ENCODE measurements around the gene SMCO4.
"Not testable (repeated sequence)": the region's sequence is repeated elsewhere in the genome, so short reads cannot be mapped to it uniquely, and the experiment has no call there.

SMCO4 gene

DNA sequence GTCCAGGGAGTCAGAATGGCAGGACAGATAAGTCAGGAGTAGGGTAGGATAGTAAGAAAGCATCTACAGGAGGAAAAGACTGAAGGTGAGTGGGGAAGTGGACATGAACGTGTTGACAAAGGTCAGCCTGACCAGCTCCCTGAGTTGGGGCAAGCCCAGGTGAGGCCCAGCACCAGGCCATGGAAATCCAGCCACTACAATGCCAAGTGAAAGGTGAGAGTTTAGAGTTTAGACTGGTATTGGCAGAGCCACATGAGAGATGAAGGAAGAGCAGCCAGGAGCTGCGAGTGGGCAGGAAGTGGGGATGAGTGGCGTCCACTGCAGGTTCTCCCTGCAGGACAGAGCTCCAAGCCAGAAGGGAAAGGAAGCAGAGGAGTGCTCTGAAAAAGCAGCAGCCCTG, 16.5 kb upstream of the SMCO4 start:
- DNase-seq, result no peak

- DNase-seq, result no peak
These were observed 9.7 kb upstream of the SMCO4 start for GRCh38 chr11:93552874-93553273.

- DNase-seq, result no peak
These were observed 6.8 kb upstream of the SMCO4 start for GRCh38 chr11:93549976-93550375.

DNA sequence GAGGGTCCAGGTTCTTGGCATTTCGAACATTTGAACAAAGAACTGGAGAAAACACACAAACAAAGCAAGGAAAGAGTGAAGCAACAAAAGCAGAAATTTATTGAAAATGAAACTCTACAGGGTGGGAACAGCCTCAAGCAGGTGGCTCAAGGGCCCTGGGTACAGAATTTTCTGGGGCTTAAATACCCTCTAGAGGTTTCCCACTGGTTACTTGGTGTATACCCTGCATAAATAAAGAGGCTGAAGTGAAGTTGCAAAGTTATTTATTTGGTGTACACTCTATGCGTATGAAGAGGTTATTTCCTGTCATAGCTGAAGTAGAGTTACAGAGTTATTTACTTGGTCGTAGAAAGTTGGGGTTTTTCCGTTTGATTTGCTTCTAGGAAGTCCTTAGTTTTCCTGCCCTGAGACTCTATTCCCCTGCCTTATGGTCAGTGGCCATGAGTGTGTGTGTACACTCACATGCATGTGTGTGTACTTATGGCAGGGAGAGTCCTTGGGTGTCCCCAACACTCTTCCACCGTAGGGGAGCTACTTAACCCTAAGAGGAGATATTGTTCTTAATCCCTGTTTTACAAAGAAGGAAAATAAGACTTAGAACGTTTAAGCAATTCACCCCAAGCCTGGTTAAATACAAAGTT, 5.6 kb upstream of the SMCO4 start:
- no peak for DNase-seq

GRCh38 chr11:93547773-93548172, 4.6 kb upstream of the SMCO4 start:
- no peak for DNase-seq

DNA sequence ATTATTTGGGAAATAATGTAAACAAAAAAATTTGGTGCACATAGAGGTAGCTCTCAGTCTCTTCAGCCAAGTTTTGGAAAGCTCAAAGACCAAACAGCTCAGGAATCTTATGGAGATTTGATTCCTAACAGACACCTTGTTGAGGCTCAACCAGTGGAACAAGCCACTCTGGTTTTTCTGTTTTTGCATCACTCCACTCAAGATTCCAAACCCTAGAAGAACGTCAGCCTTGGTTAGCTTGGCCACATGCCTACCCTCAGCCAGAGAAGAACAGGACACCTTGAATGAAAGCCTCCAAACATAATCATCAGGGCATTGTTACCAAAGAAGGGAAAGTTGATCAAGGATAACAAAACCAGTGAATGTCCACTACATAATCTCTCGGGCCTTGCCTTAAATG, 3.8 kb upstream of the SMCO4 start:
- no peak for DNase-seq

DNA sequence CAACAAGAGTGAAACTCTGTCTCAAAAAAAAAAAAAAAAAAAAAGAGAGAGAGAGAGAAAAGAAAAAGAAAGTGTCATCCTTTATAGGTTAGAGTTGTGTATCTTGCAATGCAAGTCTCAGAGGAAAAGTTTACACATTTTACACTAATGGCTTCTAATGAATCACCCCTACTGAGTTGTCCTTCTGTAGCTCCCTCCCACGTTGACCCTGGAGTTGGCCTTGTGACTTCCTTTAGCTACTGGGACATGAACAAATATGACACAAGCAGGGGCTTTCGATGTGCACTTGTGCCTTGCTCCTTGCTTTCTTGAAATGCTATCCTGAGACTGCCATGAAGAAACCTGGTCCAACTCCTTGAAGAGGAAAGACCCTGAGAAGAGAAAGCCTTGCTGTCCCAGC, 2.4 kb upstream of the SMCO4 start:
- no peak for DNase-seq

DNA sequence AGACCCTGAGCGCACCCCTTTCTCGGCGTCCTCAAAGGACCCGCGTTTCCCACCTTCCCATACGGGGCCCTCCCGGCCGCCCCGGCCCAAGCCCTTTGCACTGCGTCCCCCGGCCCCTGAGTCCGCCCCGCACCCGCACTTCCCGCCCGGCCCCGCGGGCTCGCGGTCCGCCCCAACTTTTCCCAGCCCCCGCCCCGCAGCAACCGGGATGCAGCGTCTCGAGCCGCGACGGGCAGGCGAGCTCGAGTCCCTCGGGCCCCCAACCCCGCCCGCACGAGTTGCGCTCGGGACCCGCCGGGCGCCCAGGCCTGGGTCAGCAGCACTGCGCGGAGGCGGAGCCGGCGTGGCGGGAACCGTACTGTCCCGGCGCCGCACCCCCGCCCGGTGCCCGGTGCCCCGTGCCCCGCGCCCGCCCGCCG, 371 bp downstream of the SMCO4 start:
- DNase-seq, result no peak

- DNase-seq, result peak; percentile 39
These were observed 1.0 kb downstream of the SMCO4 start for GRCh38 chr11:93541884-93542810.

DNA sequence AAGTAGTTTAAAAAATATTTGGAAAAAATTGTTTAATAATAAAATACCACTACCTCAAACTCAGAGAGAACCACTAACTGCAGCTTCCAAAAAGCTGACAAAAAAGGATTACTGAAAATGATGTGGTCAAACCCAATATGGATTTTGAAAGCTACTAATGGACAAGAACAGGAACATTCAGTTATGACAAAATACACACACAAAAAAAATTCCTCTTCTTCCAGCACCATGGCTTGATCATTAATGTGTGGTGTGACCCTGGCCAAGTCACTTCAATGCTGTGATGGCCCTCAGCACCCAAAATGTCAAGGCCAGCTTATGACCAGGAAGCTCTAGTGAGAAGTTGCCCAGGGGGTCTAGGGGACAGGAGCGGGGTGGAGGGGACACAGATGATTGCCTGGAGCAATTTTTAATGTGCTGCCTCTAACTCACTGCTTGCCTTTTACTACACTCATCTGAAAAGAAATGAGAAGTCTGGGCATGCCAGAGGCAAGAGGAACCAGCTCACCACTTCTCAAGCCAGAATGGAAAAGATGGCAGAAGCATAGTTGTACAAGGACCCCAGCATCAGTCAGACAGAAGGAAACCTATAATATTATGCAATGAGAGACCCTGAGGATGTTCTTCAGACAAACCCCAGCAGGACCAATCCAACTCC, 2.2 kb downstream of the SMCO4 start:
- no peak for DNase-seq

- DNase-seq, result no peak
These were observed 2.9 kb downstream of the SMCO4 start for GRCh38 chr11:93540337-93540736.

DNA sequence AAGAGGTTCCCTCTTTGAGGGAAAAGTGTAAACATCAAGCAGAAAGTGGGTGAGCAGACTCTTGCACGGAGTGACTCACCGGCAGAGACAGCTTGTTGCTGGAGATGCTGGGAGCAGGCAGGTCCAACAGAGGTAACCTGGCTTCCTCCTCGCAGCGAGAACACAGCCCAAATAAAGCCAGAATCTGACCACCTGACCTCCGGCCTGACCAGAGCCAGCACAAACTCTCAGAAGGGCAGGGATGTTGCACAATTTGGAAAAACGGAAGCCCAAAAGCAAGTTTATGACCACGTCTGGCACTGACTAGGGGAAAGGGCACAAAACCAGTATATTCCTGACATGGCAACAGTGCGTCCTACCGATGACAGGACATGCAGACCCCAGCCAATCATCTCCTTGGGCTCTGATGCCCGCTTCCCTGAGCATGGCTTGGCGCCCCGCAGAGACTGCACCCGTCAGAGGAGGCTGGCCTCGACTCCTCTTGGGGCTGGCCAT, 5.4 kb downstream of the SMCO4 start:
- DNase-seq, result no peak

DNA sequence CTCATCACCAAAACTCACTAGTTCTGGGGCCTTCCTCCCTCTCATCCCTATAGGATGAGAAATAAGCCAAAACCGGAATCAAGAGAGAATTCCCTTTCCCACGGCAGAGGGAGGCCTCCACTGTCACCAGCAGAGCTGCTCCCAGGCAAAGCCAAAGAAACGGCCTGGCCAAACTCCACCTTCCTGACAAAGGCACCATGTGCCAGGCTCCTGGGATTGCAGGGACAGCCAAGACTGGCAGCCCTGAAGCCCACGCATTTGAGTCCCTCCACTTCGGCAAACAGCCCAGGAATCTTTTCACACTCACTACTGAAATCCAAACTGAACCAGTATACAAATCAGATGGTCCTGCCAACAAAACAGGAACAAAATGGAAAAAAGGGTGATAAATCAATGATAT, 6.1 kb downstream of the SMCO4 start:
- DNase-seq, result no peak

- DNase-seq, result no peak
These were observed 6.9 kb downstream of the SMCO4 start for GRCh38 chr11:93536101-93536861.

DNA sequence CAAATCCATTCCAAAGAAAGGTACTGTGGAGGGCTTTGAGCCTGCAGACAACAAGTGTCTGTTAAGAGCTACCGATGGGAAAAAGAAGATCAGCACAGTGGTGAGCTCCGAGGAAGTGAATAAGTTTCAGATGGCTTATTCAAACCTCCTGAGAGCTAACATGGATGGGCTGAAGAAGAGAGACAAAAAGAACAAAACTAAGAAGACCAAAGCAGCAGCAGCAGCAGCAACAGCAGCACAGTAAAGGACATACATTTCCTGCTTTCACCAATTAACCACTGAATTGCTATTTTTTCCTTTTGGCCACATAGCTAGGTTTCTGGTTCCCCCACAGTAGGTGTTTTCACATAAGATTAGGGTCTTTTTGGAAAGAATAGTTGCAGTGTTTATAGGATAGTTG, 7.6 kb downstream of the SMCO4 start:
- DNase-seq, result not testable (repeated sequence)

DNA sequence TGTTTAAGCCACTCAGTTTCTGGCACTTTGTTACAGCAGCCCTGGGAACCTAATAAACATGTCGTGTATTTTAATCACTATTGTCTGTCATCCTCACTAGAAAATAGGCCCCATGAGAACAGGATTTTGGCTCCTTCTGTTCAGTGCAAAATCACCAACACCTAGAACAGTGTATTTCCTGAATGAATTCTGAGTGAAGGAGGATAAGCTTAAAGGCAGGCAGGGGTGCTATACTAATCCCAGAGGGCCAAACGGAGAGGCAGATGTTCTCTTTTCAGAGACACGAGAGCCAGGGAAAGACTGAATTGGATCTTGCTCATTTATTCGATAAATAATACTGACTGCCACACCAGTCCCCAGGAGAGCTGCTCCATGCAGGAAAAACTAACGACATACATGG, 10.4 kb downstream of the SMCO4 start:
- no peak for DNase-seq

GRCh38 chr11:93532281-93532789, 10.9 kb downstream of the SMCO4 start:
- no peak for DNase-seq

DNA sequence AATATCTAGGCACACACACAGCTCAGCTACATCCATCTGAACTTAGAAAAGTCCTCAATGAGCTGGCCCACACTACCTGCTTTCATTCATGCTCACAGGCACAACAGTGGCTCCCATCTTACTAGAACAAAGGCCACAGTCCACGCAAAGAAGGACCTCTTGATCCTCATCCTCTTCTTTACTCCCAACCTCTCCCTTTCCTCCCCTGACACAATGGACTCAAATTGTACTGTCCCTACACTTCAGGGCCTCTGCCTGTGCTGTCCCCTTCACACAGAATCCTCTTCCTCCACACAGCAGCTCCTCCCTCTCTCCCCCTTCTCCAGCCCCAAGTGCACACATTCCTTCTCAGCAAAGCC, 12.7 kb downstream of the SMCO4 start:
- DNase-seq, result no peak

DNA sequence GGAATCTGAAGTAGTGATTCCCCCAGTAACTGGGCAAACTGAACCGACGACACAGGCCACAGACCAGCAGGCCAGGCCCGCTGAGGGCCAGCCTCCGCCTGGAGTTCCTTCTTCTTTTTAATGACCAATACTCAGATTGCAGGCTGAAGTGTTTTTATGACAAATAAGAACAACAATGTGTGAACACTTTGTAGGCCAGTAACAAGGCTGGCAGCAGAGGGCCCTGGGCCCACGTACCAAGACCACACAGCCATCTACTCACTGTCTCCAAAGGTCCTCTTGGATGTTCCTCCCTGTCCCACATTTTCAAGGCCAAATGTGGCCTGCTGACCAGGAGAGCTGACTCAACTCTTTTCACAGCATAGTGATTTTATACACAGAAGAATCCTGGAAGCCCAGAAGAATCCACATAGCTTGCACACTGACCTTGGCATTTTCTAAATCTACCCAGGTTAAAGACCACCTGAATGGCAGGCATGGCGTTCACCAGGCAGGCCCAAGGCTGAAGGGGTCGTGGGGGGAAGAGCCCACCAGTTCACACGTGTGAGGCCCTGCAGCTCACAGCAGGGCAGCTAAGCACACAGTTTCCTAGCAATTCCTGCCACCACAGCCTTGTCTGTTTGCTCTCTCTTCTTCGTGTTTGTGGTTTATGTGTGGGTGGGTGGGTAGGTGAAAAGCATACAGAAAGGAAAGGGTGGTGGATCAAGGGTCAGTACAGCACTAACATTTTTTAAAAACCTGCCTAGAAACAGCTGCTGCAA, 13.3 kb downstream of the SMCO4 start:
- DNase-seq, result no peak

DNA sequence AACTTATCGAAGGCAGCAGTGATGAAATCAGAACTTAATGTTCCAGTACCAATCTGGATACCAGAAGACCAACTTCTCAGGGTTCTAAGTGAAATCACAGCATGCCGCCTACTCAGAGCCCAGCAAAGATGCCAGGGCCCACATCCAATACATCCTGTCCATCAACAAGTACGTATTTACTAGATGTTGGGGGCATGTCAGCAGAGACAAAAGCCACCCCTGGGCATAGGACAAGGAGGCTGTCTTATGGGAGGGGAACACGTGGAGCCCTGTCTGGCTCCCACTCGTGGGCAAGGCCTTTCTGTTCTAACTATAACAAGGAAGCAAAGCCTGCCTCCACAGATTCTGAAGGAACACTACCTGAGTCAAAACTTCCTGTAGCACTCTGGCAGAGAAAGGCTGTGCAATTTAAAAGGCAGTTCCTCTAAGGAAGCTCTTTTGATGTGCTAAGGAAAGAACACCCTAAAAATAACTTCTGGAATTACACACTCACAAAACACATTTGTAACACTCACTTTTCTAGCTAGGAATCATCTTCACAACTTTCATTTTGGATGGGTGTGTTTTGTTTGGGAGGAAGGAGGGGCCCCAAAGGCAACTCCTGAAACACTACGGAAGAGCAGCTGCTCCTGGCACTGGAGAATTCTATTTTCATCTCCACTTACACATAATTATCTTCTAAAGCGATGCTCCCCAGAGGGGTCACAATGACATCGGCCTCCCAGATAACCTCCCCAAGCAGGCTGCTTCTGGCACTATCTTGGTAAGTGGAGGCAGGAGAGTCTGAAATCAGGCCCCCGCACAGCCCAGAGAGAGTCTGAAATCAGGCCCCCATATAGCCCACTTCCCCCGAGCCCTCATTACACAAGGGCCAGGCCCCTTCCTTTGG, 14.2 kb downstream of the SMCO4 start:
- no peak for DNase-seq

DNA sequence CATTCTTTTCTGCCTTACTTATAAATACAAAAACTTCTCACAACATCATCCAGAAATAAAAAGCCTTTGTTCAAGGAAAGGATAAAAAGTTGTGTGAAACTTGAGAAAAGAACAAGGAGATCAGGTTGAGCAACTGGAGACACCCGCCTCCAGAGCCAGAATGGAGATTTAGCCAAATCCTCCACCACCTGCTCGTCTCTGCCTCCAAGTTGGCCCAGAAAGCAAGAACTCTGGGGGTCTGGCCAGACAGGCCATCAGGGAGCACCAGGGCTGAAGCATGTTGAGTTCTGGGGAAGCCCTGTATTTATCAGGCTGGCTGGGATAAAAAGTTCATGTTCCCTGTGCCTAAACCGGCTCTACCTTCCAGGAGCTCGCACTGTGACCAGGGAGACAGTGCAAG, 14.9 kb downstream of the SMCO4 start:
- no peak for DNase-seq
